Measurements from ENCODE around the gene OR6C4.
"Not testable (repeated sequence)": the region's sequence is repeated elsewhere in the genome, so short reads cannot be mapped to it uniquely, and the experiment has no call there.

OR6C4 gene

GRCh38 chr12:55549302-55549701 is at the start of gene OR6C4:
OR6C4 (plus strand) TSS chr12:55549602; CDS start chr12:55551227, 1,625 bp downstream.
- DNase-seq (ENCODE audit: low read depth in 2 of 2), result no peak

- no peak for DNase-seq (ENCODE audit: low read depth in 2 of 2)
Measured at GRCh38 chr12:55499810-55500252, 49.6 kb upstream of the OR6C4 start.

- no peak for DNase-seq (ENCODE audit: low read depth in 2 of 2)
Measured at GRCh38 chr12:55501601-55502000, 47.8 kb upstream of the OR6C4 start.

- DNase-seq (ENCODE audit: low read depth in 2 of 2), result no peak
Measured at GRCh38 chr12:55515696-55516095, 33.7 kb upstream of the OR6C4 start.

GRCh38 chr12:55516391-55516790 is 33.0 kb upstream of the OR6C4 start:
- DNase-seq (ENCODE audit: low read depth in 2 of 2), result no peak

GRCh38 chr12:55548235-55548634 is 1.2 kb upstream of the OR6C4 start:
- DNase-seq (ENCODE audit: low read depth in 2 of 2), result not testable (repeated sequence)

GRCh38 chr12:55548756-55549155 is 646 bp upstream of the OR6C4 start:
- no peak for DNase-seq (ENCODE audit: low read depth in 2 of 2)

GRCh38 chr12:55554296-55554695 is 4.9 kb downstream of the OR6C4 start:
- no peak for DNase-seq (ENCODE audit: low read depth in 2 of 2)

GRCh38 chr12:55570060-55570459 is 20.7 kb downstream of the OR6C4 start:
- DNase-seq (ENCODE audit: low read depth in 2 of 2), result not testable (repeated sequence)

GRCh38 chr12:55570689-55571088 is 21.3 kb downstream of the OR6C4 start:
- not testable (repeated sequence) for DNase-seq (ENCODE audit: low read depth in 2 of 2)

- DNase-seq (ENCODE audit: low read depth in 2 of 2), result no peak
Measured at GRCh38 chr12:55572168-55572567, 22.8 kb downstream of the OR6C4 start, which contains the start of gene OR2AP1. OR2AP1 (plus strand) TSS chr12:55572468; CDS start chr12:55574415, 1,947 bp downstream.

GRCh38 chr12:55582066-55582465 is 32.7 kb downstream of the OR6C4 start:
- no peak for DNase-seq (ENCODE audit: low read depth in 2 of 2)

- DNase-seq (ENCODE audit: low read depth in 2 of 2), result no peak
Measured at GRCh38 chr12:55585817-55586216, 36.4 kb downstream of the OR6C4 start.

- DNase-seq (ENCODE audit: low read depth in 2 of 2), result not testable (repeated sequence)
Measured at GRCh38 chr12:55590152-55590551, 40.8 kb downstream of the OR6C4 start.
